SH-SY5Y (cell line): ENCODE results near the gene BET1.

Experiments
- GATA2 ChIP-seq: IDR thresholded peaks from 2 replicates; pipeline ENCODE4 v1.6.1; 2011; ENCODE audit warnings: mild to moderate bottlenecking, low read depth, low read length
- GATA3 ChIP-seq: IDR thresholded peaks from 2 replicates; pipeline ENCODE4 v1.6.1; 2011; ENCODE audit warnings: low read depth, mild to moderate bottlenecking, low read length, moderate library complexity

GRCh38 chr7:94043299-94043698 lies 39.1 kb upstream of the BET1 start:
- TF ChIP-seq GATA3 (no peak), GATA2 (no peak)
